Measurements from ENCODE around the gene MYOD1. TPM values are rescaled to one million over a fixed set of nuclear protein-coding genes. Genes with fewer than 3 reads are reported as not detected.

The MYOD1 gene
- total RNA-seq, 1 donor from 2014 or later = not detected

- H3K4me3 Mint-ChIP-seq = no peak overlapping the region
- H3K27ac Mint-ChIP-seq = no peak overlapping the region
- peaks cover 65% of the 10 kb centered on the region for H3K27me3 Mint-ChIP-seq (ENCODE audit: low read depth)
- no peaks in the 10 kb centered on the region for H3K36me3 Mint-ChIP-seq
- DNase-seq (ENCODE audit: low spot score in 2 of 2, unreplicated experiment in 2 of 2) = no peak
- H3K4me1 Mint-ChIP-seq = no peaks in the 10 kb centered on the region
- no peaks in the 10 kb centered on the region for H3K9me3 Mint-ChIP-seq
- no peak for TF ChIP-seq CTCF (IDR thresholded peaks at IDR 0.05; ENCODE audit: unreplicated experiment)
Measured at GRCh38 chr11:17750801-17751165, 31.4 kb downstream of the MYOD1 start.

- TF ChIP-seq CTCF (IDR thresholded peaks at IDR 0.05; ENCODE audit: unreplicated experiment) = no peak
- H3K9me3 Mint-ChIP-seq = no peaks in the 10 kb centered on the region
- H3K36me3 Mint-ChIP-seq = no peaks in the 10 kb centered on the region
- no peak overlapping the region for H3K27ac Mint-ChIP-seq
- H3K27me3 Mint-ChIP-seq (ENCODE audit: low read depth) = peaks cover 64% of the 10 kb centered on the region
- H3K4me3 Mint-ChIP-seq = no peak overlapping the region
- H3K4me1 Mint-ChIP-seq = no peaks in the 10 kb centered on the region
- DNase-seq (ENCODE audit: low spot score in 2 of 2, unreplicated experiment in 2 of 2) = no peak
Measured at GRCh38 chr11:17751558-17751957, 32.2 kb downstream of the MYOD1 start.

GRCh38 chr11:17752144-17752543 is 32.8 kb downstream of the MYOD1 start:
- no peak for TF ChIP-seq CTCF (IDR thresholded peaks at IDR 0.05; ENCODE audit: unreplicated experiment)
- Mint-ChIP-seq H3K27ac (no peak overlapping the region), H3K9me3 (no peaks in the 10 kb centered on the region), H3K4me3 (no peak overlapping the region), H3K4me1 (no peaks in the 10 kb centered on the region), H3K36me3 (no peaks in the 10 kb centered on the region), H3K27me3 (ENCODE audit: low read depth) (peaks cover 65% of the 10 kb centered on the region)
- DNase-seq (ENCODE audit: low spot score in 2 of 2, unreplicated experiment in 2 of 2) = no peak

- no peak overlapping the region for H3K4me3 Mint-ChIP-seq
- TF ChIP-seq CTCF (IDR thresholded peaks at IDR 0.05; ENCODE audit: unreplicated experiment) = no peak
- no peaks in the 10 kb centered on the region for H3K4me1 Mint-ChIP-seq
- no peaks in the 10 kb centered on the region for H3K36me3 Mint-ChIP-seq
- H3K9me3 Mint-ChIP-seq = peaks cover 1% of the 10 kb centered on the region
- peaks cover 67% of the 10 kb centered on the region for H3K27me3 Mint-ChIP-seq (ENCODE audit: low read depth)
- no peak for DNase-seq (ENCODE audit: low spot score in 2 of 2, unreplicated experiment in 2 of 2)
- no peak overlapping the region for H3K27ac Mint-ChIP-seq
Measured at GRCh38 chr11:17753153-17753552, 33.8 kb downstream of the MYOD1 start.

- TF ChIP-seq CTCF (IDR thresholded peaks at IDR 0.05; ENCODE audit: unreplicated experiment) = no peak
- peaks cover 71% of the 10 kb centered on the region for H3K27me3 Mint-ChIP-seq (ENCODE audit: low read depth)
- no peak for DNase-seq (ENCODE audit: low spot score in 2 of 2, unreplicated experiment in 2 of 2)
Measured at GRCh38 chr11:17753641-17754040, 34.3 kb downstream of the MYOD1 start.

GRCh38 chr11:17755891-17756290 is 36.5 kb downstream of the MYOD1 start:
- Mint-ChIP-seq H3K36me3 (no peaks in the 10 kb centered on the region), H3K4me3 (no peak overlapping the region)

More at GRCh38 chr11:17753641-17754040, 34.3 kb downstream of the MYOD1 start:
- Mint-ChIP-seq H3K27ac (no peak overlapping the region), H3K4me3 (no peak overlapping the region), H3K36me3 (no peaks in the 10 kb centered on the region), H3K9me3 (peaks cover 6% of the 10 kb centered on the region), H3K4me1 (no peaks in the 10 kb centered on the region)

More at GRCh38 chr11:17755891-17756290, 36.5 kb downstream of the MYOD1 start:
- peaks cover 13% of the 10 kb centered on the region for H3K9me3 Mint-ChIP-seq
- no peak for TF ChIP-seq CTCF (IDR thresholded peaks at IDR 0.05; ENCODE audit: unreplicated experiment)
- no peaks in the 10 kb centered on the region for H3K4me1 Mint-ChIP-seq
- no peak for DNase-seq (ENCODE audit: low spot score in 2 of 2, unreplicated experiment in 2 of 2)
- H3K27me3 Mint-ChIP-seq (ENCODE audit: low read depth) = peaks cover 76% of the 10 kb centered on the region
- H3K27ac Mint-ChIP-seq = no peak overlapping the region
